Endothelial cell of umbilical vein (primary cell): ENCODE results near the gene KATNIP. TPM values are rescaled to one million over a fixed set of nuclear protein-coding genes. Genes with fewer than 3 reads are reported as not detected.
"Not testable (repeated sequence)": the region's sequence is repeated elsewhere in the genome, so short reads cannot be mapped to it uniquely, and the experiment has no call there.

Experiments used
- BruUV-seq: library from RNA; stranded (reverse); fragments of 400-500 nt; replicated peaks from 2 replicates; lab custom pipeline; 2021; lab: Mats Ljungman, UMichigan
- CTCF ChIA-PET: fragments of 300-600, 350-600 bp; sonication (Branson Sonifier 250); formaldehyde crosslinking; loops from one replicate; lab custom pipeline; 2021; ENCODE audit warnings: antibody characterized with exemption, inconsistent platforms; lab: Charles Lee
- POLR2A ChIA-PET: fragments of 300-600, 350-600 bp; sonication (Branson Sonifier 250); formaldehyde crosslinking; loops from one replicate; lab custom pipeline; 2021; ENCODE audit warnings: antibody characterized with exemption, inconsistent platforms; lab: Charles Lee
- DNase-seq: peaks from one replicate; pipeline ENCODE4 v3.0.0-alpha.2; 2011; ENCODE audit warnings: low read depth, low spot score
- FAIRE-seq: peaks from 2 replicates; lab custom pipeline; 2011; peaks lifted over from hg19 to GRCh38; lab: Jason Lieb, UNC
- H2AFZ ChIP-seq: 2 replicates; pipeline ENCODE4 v1.6.0; 2012; ENCODE audit warnings: low read depth, low read length, control low read depth, inconsistent platforms
- H3K27ac ChIP-seq: 2 replicates; pipeline ENCODE4 v1.5.1; 2011; ENCODE audit warnings: low read depth, mild to moderate bottlenecking, control low read depth, low read length, moderate library complexity; ENCODE audit not compliant: insufficient read depth
- H3K27me3 ChIP-seq, 2 experiments: 2 replicates each; pipeline versions ENCODE4 v1.6.0 to v1.6.1; 2011; ENCODE audit warnings: low read length in 2 of 2, mixed read lengths in 1 of 2; ENCODE audit not compliant: control insufficient read depth in 2 of 2, insufficient read depth in 2 of 2
- H3K36me3 ChIP-seq, 2 experiments: 2 replicates in 1 of 2; 3 replicates in 1 of 2; pipeline ENCODE4 v1.5.1; 2011; ENCODE audit warnings: low read length in 2 of 2, mild to moderate bottlenecking in 1 of 2, moderate library complexity in 1 of 2; ENCODE audit not compliant: control insufficient read depth in 2 of 2, insufficient read depth in 2 of 2; ENCODE audit errors: extremely low read depth in 1 of 2
- H3K4me1 ChIP-seq: 3 replicates; pipeline ENCODE4 v1.5.1; 2011; ENCODE audit warnings: mild to moderate bottlenecking, low read length; ENCODE audit not compliant: control insufficient read depth, insufficient read depth; ENCODE audit errors: extremely low read depth
- H3K4me2 ChIP-seq: 2 replicates; pipeline ENCODE4 v1.6.1; 2011; ENCODE audit warnings: low read length, control low read depth, mixed read lengths; ENCODE audit not compliant: insufficient read depth
- H3K4me3 ChIP-seq, 3 experiments: fragments of 200-600 bp in 1 of 3; sonication (generic), shearing (Covaris generic) in 1 of 3; replicated peaks in 1 of 3; 2 replicates each; pipeline ENCODE4 v1.5.1; 2011 to 2016; ENCODE audit warnings: control low read depth in 3 of 3, low read length in 3 of 3, mild to moderate bottlenecking in 2 of 3, inconsistent platforms in 1 of 3, low read depth in 1 of 3, moderate library complexity in 1 of 3; ENCODE audit not compliant: insufficient read depth in 1 of 3
- H3K79me2 ChIP-seq: 2 replicates; pipeline ENCODE4 v1.6.0; 2012; ENCODE audit warnings: low read length, inconsistent platforms; ENCODE audit not compliant: control insufficient read depth, insufficient read depth
- H3K9ac ChIP-seq: replicated peaks from 2 replicates; pipeline ENCODE3; 2011; ENCODE audit warnings: low read length, control low read depth; ENCODE audit not compliant: insufficient read depth; ENCODE audit errors: extremely low read depth
- H3K9me1 ChIP-seq: replicated peaks from 3 replicates; pipeline ENCODE4 v1.6.0; 2011; ENCODE audit warnings: mild to moderate bottlenecking, low read length; ENCODE audit not compliant: control insufficient read depth, insufficient read depth; ENCODE audit errors: extremely low read depth
- H3K9me3 ChIP-seq: replicated peaks from 2 replicates; pipeline ENCODE4 v1.5.1; 2012; ENCODE audit warnings: low read length, inconsistent platforms; ENCODE audit not compliant: control insufficient read depth, insufficient read depth
- H4K20me1 ChIP-seq: replicated peaks from 2 replicates; pipeline ENCODE3; 2011; ENCODE audit warnings: mild to moderate bottlenecking, low read length; ENCODE audit not compliant: control insufficient read depth, insufficient read depth; ENCODE audit errors: extremely low read depth
- CTCF ChIP-seq, 2 donors: IDR thresholded peaks; 1 replicate in 1 of 2; 2 replicates in 1 of 2; pipeline ENCODE4 v1.5.1; 2011; ENCODE audit warnings: low read length in 2 of 2, mild to moderate bottlenecking in 2 of 2, moderate library complexity in 2 of 2, control low read depth in 1 of 2, inconsistent platforms in 1 of 2, low read depth in 1 of 2; ENCODE audit not compliant: insufficient read depth in 1 of 2; ENCODE audit errors: extremely low read depth in 1 of 2
- FOS ChIP-seq: IDR thresholded peaks from 2 replicates; pipeline ENCODE4 v1.6.1; 2011; ENCODE audit warnings: mild to moderate bottlenecking, low read length, moderate library complexity, borderline replicate concordance; ENCODE audit not compliant: insufficient read depth
- GATA2 ChIP-seq: IDR thresholded peaks from 2 replicates; pipeline ENCODE4 v1.7.0; 2011; ENCODE audit warnings: low read depth, mild to moderate bottlenecking, moderate library complexity, mixed read lengths, low read length; ENCODE audit not compliant: insufficient read length, insufficient read depth
- MAX ChIP-seq: IDR thresholded peaks from 2 replicates; pipeline ENCODE4 v1.6.1; 2011; ENCODE audit not compliant: insufficient read depth, insufficient read length
- dilution Hi-C: fragments of 300-500 bp; cut with MboI; formaldehyde crosslinking; loops from one replicate; pipeline ENCODE4 v1.15.0; 2019; ENCODE audit warnings: low sequenced_read_pairs; ENCODE audit not compliant: extremely low pct_ligation_motif_present
- intact Hi-C: fragments of 100-400 bp; cut with micrococcal nuclease; formaldehyde crosslinking; loops from one replicate; pipeline ENCODE4 v1.10.0; 2022
- polyA plus RNA-seq, 4 experiments: library from polyadenylated mRNA; depleted of rRNA in 3 of 4; stranded (reverse) in 3 of 4; unstranded in 1 of 4; fragments of >200 nt; gene quantifications; 2 replicates each; pipeline versions ENCODE4 v1.2.1 to v1.2.3, GENCODE V29; 2011 to 2012; ENCODE audit warnings: missing spikeins in 1 of 4
- total RNA-seq: library from RNA; stranded (reverse); gene quantifications from 2 replicates; pipeline ENCODE4 v1.2.3, GENCODE V29; 2021

KATNIP gene
- total and polyA plus RNA-seq, 2 donors (not counting 3 experiments of a cell fraction or from before 2014, with no cell fraction given), result 14.7 to 30.7 TPM

GRCh38 chr16:27568077-27568476, 18.1 kb downstream of the KATNIP start:
- Histone ChIP-seq H3K9me1 (no peaks in the 10 kb centered on the region), H3K27me3 (no peaks in the 10 kb centered on the region), H3K4me2 (no peak overlapping the region), H3K9ac (no peak overlapping the region), H3K9me3 (no peaks in the 10 kb centered on the region), H3K4me1 (no peaks in the 10 kb centered on the region), H2AFZ (no peak overlapping the region), H3K27ac (no peak overlapping the region), H3K79me2 (no peaks in the 10 kb centered on the region), H3K4me3 (no peak overlapping the region), H4K20me1 (no peaks in the 10 kb centered on the region), H3K36me3 (no peaks in the 10 kb centered on the region)
- TF ChIP-seq GATA2, result no peak
- no peak for TF ChIP-seq MAX
- TF ChIP-seq FOS, result no peak
- no peak for TF ChIP-seq CTCF (IDR thresholded peaks at IDR 0.05; ENCODE audit: extremely low read depth in 1 of 2, insufficient read depth in 1 of 2, low read depth in 1 of 2, low read length in 2 of 2)
- BruUV-seq, result no TSS peak
- dilution Hi-C loops, result no loop called here
- intact Hi-C loops, result no loop called here
- FAIRE-seq, result no peak
- DNase-seq, result no peak
- ChIA-PET CTCF (interaction anchor here (1.1 kb wide), 1 partner anchor 18 kb away, joined by 3 read pairs; the partner anchor contains the start of genes GTF3C1 and KATNIP), POLR2A (interaction anchor here (0.6 kb wide), 1 partner anchor 37 kb away, joined by 3 read pairs; no protein-coding TSS in a partner anchor)

GRCh38 chr16:27570986-27571385, 21.0 kb downstream of the KATNIP start:
- FAIRE-seq, POLR2A ChIA-PET, H3K4me3 ChIP-seq, H3K4me1 ChIP-seq, H2AFZ ChIP-seq, H3K9ac ChIP-seq, intact Hi-C loops, CTCF ChIA-PET, H3K27me3 ChIP-seq, H4K20me1 ChIP-seq, H3K9me1 ChIP-seq, H3K9me3 ChIP-seq, H3K4me2 ChIP-seq, BruUV-seq, DNase-seq, H3K79me2 ChIP-seq, dilution Hi-C loops, H3K36me3 ChIP-seq, H3K27ac ChIP-seq: not testable (repeated sequence)
